SK-N-MC (cell line): Measurements from ENCODE around the gene FOXC1.

ENCODE experiments used
- EZH2 ChIP-seq: fragments of 200-600 bp; sonication (generic); IDR thresholded peaks from one replicate; pipeline ENCODE4 v1.6.1; 2017; ENCODE audit warnings: antibody characterized with exemption
- POLR2AphosphoS5 ChIP-seq: IDR thresholded peaks from 2 replicates; pipeline ENCODE4 v1.6.1; 2012; ENCODE audit warnings: mild to moderate bottlenecking, low read depth, low read length, borderline replicate concordance

DNA sequence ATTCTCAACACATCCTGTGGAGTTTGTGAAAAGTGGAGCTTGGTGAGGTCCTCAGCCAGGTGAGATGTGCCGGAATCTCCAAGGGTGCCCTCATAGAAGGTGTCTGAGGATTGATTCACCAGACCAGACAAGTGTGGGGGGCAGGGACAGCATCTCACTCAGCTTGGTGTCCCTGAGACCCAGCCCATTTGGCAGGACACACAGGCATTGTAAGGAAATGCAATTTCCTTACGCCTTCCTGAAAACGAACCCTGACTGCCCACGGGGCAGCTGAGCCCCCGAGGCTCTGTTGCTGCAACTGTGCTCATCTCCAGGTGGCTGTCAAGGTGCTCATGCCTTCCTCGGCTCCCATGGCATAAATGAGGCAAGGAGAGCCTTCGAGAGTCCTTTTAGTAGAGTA, 33.4 kb downstream of the FOXC1 start:
- TF ChIP-seq POLR2AphosphoS5 (no peak), EZH2 (no peak)
